CD4-positive, CD25-positive, alpha-beta regulatory T cell (primary cell): Measurements from ENCODE around the gene BCL6B. TPM values are rescaled to one million over a fixed set of nuclear protein-coding genes. Genes with fewer than 3 reads are reported as not detected.

Experiments
- ATAC-seq, 2 donors: fragments of 150-1000 bp; cut with Tn5 transposase; one replicate each; pipeline ENCODE4 v1.10.0; 2021; ENCODE audit warnings: low read depth in 2 of 2, moderate number of reproducible peaks in 2 of 2, moderate library complexity in 1 of 2
- DNase-seq, 3 donors: peaks; one replicate each; pipeline versions ENCODE4 v3.0.0 to v3.0.0-alpha.2; 2012 to 2022; ENCODE audit warnings: mixed read lengths in 1 of 3
- H3K27ac ChIP-seq: one replicate; pipeline ENCODE4 v1.7.0; 2013; ENCODE audit warnings: mild to moderate bottlenecking, low read length; ENCODE audit not compliant: insufficient read depth, poor library complexity, severe bottlenecking
- H3K27me3 ChIP-seq: one replicate; pipeline ENCODE4 v1.7.0; 2013; ENCODE audit warnings: low read length; ENCODE audit not compliant: control insufficient read depth, insufficient read depth
- H3K36me3 ChIP-seq: one replicate; pipeline ENCODE4 v1.7.0; 2013; ENCODE audit warnings: mild to moderate bottlenecking, low read length, moderate library complexity; ENCODE audit not compliant: control insufficient read depth, insufficient read depth
- H3K4me1 ChIP-seq: 2 replicates; pipeline ENCODE4 v1.7.0; 2013; ENCODE audit warnings: mild to moderate bottlenecking, low read length; ENCODE audit not compliant: insufficient read depth, control insufficient read depth, poor library complexity, severe bottlenecking
- H3K4me3 ChIP-seq: one replicate; pipeline ENCODE4 v1.7.0; 2013; ENCODE audit warnings: low read depth, mild to moderate bottlenecking, low read length, moderate library complexity
- H3K9me3 ChIP-seq, 2 experiments: 1 replicate in 1 of 2; 2 replicates in 1 of 2; pipeline ENCODE4 v1.7.0; 2013; ENCODE audit warnings: low read length in 2 of 2, mild to moderate bottlenecking in 1 of 2, moderate library complexity in 1 of 2; ENCODE audit not compliant: control insufficient read depth in 2 of 2
- H3K27ac Mint-ChIP-seq, 3 donors: one replicate each; pipeline ENCODE4 v1.8.0; 2020 to 2022; ENCODE audit warnings: mild to moderate bottlenecking in 3 of 3, mixed read lengths in 3 of 3, moderate library complexity in 2 of 3
- H3K27me3 Mint-ChIP-seq: one replicate; pipeline ENCODE4 v1.8.0; 2022; ENCODE audit warnings: mild to moderate bottlenecking, mixed read lengths
- H3K36me3 Mint-ChIP-seq: one replicate; pipeline ENCODE4 v1.8.0; 2020; ENCODE audit warnings: mixed read lengths
- H3K4me1 Mint-ChIP-seq, 4 donors: one replicate each; pipeline ENCODE4 v1.8.0; 2020 to 2022; ENCODE audit warnings: mixed read lengths in 4 of 4, mild to moderate bottlenecking in 1 of 4
- H3K4me3 Mint-ChIP-seq, 4 donors: one replicate each; pipeline ENCODE4 v1.8.0; 2020 to 2022; ENCODE audit warnings: mild to moderate bottlenecking in 4 of 4, mixed read lengths in 4 of 4, moderate library complexity in 3 of 4
- H3K9me3 Mint-ChIP-seq, 7 donors: one replicate each; pipeline ENCODE4 v1.8.0; 2020 to 2022; ENCODE audit warnings: mixed read lengths in 7 of 7, mild to moderate bottlenecking in 3 of 7, moderate library complexity in 2 of 7
- polyA plus RNA-seq, 4 donors: library from polyadenylated mRNA; unstranded; fragments of 300-500 nt; fragmentation: Illumina TruSeq; gene quantifications; one replicate each; pipeline ENCODE4 v1.2.3, GENCODE V29; 2021
- total RNA-seq: library from RNA; stranded (reverse); gene quantifications from one replicate; pipeline ENCODE4 v1.2.3, GENCODE V29; 2022

The BCL6B gene
- total and polyA plus RNA-seq, 5 donors from 2014 or later: 0.42 TPM; not detected in 4

DNA sequence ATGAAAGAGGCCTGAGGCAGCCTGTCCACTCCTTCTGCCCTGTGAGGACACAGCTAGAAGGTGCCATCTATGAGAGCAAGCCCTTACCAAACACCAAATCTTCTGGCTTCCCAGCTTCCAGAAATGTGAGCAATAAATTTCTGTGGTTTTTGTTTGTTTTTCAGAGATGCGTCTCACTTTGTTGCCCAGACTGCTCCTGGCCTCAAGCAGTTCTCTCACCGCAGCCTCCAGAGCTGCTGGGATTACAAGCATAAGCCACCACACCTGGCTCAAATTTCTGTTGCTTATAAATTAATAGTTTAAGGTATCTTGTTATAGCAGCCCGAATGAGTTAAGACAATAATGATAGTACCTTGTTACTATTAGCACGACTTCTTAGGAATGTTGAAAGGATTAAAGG lies 33.5 kb downstream of the BCL6B start:
- DNase-seq (no peak), ATAC-seq (no peak)
- no peaks in the 10 kb centered on the region for H3K36me3 Mint-ChIP-seq
- H3K27ac ChIP-seq: no peak overlapping the region
- no peak overlapping the region for H3K4me3 Mint-ChIP-seq
- H3K27ac Mint-ChIP-seq: no peak overlapping the region
- no peaks in the 10 kb centered on the region for H3K4me1 ChIP-seq
- no peaks in the 10 kb centered on the region for H3K9me3 ChIP-seq
- H3K4me3 ChIP-seq: no peak overlapping the region
- peaks cover 13% of the 10 kb centered on the region for H3K27me3 Mint-ChIP-seq
- no peaks in the 10 kb centered on the region for H3K9me3 Mint-ChIP-seq
- no peaks in the 10 kb centered on the region for H3K36me3 ChIP-seq
- no peaks in the 10 kb centered on the region for H3K27me3 ChIP-seq
- H3K4me1 Mint-ChIP-seq: peaks cover 0 to 5% (median 2%) of the 10 kb centered on the region in 4 donors

DNA sequence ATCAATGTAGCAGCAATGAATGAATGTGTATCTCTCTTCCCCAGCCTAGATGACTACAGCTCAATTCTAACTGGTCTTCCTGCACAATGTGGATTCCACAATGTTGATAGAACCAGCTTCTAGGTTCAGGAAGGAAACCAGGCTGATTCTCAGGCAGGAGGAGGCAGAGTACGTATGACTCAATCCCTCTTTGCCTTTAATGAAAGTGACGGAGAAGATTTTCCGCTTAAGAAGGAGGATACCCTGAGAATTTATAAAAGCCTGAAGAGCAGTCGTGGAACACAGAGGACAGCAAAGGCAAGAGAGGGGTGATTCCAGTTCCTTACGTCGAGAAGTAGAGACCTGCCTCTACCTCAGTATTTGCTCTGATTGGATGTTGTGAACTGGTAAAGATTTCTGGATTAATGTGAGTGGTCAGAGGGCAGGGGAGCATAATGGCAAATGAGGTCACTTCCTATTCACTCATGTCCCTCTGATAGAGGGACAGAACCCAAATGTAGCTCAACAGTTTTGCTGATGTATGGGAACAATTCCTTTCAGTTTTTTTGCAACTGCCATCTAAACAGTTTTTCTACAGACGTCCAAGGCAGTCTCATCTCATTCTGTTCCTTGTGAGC lies 36.1 kb downstream of the BCL6B start:
- Mint-ChIP-seq H3K27me3 (peaks cover 20% of the 10 kb centered on the region), H3K9me3 (peaks cover 0 to 2% (median 0%) of the 10 kb centered on the region in 7 donors), H3K27ac (peak overlapping the region in 1 of 3 donors; percentile 30), H3K36me3 (no peaks in the 10 kb centered on the region), H3K4me1 (peaks cover 0 to 3% (median 0%) of the 10 kb centered on the region in 4 donors), H3K4me3 (no peak overlapping the region)
- Histone ChIP-seq H3K36me3 (no peaks in the 10 kb centered on the region), H3K4me3 (no peak overlapping the region), H3K9me3 (no peaks in the 10 kb centered on the region), H3K27ac (no peak overlapping the region), H3K27me3 (no peaks in the 10 kb centered on the region), H3K4me1 (no peaks in the 10 kb centered on the region)
- ATAC-seq (no peak), DNase-seq (no peak)

DNA sequence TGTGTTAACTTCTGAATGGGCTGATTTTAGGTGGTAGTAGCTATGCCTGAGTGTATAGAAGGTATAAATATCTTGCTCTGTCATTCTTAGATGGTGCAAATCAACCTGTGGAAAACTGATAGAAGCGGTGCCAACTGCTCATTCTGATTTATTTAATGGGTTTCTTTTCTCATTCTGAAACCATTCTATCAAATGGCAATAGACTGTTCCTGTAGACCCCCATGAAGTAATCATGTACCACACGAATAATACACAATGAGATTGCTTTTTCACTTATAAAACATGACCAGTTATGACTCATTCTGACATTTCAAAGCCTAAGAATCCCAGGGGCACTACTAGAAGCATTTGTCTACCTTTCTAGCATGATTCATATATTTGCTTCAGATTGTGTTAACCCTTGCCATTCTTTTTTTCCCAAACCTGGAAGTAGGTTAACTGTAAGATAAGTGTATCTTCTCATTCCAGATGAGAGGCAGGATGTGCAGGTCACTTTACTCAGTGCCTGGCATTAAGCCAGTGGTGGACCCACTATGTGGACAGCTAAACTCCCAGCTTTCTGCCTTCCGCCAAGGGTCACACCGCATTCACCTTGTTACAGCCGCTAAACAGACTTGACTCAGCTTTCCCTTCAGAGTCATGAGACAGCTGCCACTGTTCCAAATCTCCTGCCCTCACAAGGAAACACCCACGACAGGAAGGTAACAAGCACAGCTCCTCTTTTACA lies 37.5 kb downstream of the BCL6B start:
- H3K4me1 Mint-ChIP-seq: peaks cover 0 to 3% (median 0%) of the 10 kb centered on the region in 4 donors
- no peak overlapping the region for H3K27ac Mint-ChIP-seq
- Histone ChIP-seq H3K27me3 (no peaks in the 10 kb centered on the region), H3K27ac (no peak overlapping the region), H3K9me3 (no peaks in the 10 kb centered on the region), H3K4me1 (no peaks in the 10 kb centered on the region), H3K36me3 (no peaks in the 10 kb centered on the region), H3K4me3 (no peak overlapping the region)
- peaks cover 24% of the 10 kb centered on the region for H3K27me3 Mint-ChIP-seq
- peaks cover 0 to 2% (median 0%) of the 10 kb centered on the region in 7 donors for H3K9me3 Mint-ChIP-seq
- no peak overlapping the region for H3K4me3 Mint-ChIP-seq
- DNase-seq: no peak
- no peaks in the 10 kb centered on the region for H3K36me3 Mint-ChIP-seq
- no peak for ATAC-seq

DNA sequence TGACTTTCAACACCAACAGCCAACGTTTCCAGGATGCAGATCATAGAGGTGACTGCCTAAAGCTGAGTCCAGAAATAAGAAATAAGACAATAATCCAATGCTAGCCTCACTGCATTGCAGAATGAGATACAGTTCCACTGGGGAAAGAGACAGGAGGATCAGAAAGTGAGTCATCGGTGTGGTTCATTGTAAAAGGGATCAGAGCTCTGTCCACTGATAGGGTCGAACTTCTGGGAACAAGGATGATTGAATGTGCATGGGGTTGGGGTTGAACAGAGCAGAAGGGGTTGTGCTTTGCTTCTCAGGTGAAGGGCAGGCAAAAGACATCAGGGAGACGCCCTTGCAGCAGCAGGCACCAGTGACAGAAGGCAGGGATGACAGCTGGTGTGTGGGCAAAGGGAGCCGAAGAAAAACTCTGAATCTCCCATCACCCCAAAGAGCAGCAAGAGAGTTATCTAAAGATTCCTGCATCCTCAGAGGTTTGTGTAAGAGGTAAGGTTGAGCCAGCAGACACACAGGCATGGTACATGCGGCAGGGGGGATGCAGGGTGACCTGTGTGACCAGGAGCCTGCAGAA lies 40.8 kb downstream of the BCL6B start:
- H3K27me3 Mint-ChIP-seq: peaks cover 36% of the 10 kb centered on the region
- H3K4me3 Mint-ChIP-seq: no peak overlapping the region
- H3K36me3 Mint-ChIP-seq: no peaks in the 10 kb centered on the region
- H3K27me3 ChIP-seq: no peaks in the 10 kb centered on the region
- H3K27ac Mint-ChIP-seq: no peak overlapping the region
- DNase-seq (no peak), ATAC-seq (no peak)
- H3K36me3 ChIP-seq: no peaks in the 10 kb centered on the region
- H3K4me3 ChIP-seq: no peak overlapping the region
- peaks cover 0 to 15% (median 6%) of the 10 kb centered on the region in 7 donors for H3K9me3 Mint-ChIP-seq
- no peak overlapping the region for H3K27ac ChIP-seq
- peaks cover 0 to 3% (median 0%) of the 10 kb centered on the region in 4 donors for H3K4me1 Mint-ChIP-seq
- no peaks in the 10 kb centered on the region for H3K4me1 ChIP-seq
- peaks cover 3 to 10% of the 10 kb centered on the region in 2 experiments for H3K9me3 ChIP-seq

DNA sequence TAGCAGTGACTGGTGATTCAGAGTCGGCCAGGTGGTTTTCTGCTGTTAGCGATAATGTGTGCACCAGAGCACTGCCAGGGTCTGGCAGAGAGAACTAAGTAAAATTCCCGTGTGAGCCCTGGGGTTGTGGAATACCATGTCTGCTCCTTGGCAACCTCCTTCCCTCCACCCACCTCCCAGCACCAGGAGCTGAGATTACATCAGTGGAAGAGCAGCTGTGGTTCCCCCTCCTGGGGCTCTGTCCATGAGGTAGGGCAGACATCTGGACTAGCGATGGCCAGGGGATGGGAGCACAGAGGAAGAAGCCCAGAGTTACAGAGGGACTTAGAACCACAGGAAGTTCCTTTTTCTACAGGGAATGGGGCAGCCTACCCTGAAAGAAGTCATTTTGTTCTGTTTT lies 41.4 kb downstream of the BCL6B start:
- Mint-ChIP-seq H3K27ac (no peak overlapping the region), H3K36me3 (no peaks in the 10 kb centered on the region), H3K9me3 (peaks cover 0 to 21% (median 10%) of the 10 kb centered on the region in 7 donors), H3K4me3 (no peak overlapping the region), H3K27me3 (peaks cover 40% of the 10 kb centered on the region), H3K4me1 (peaks cover 0 to 3% (median 0%) of the 10 kb centered on the region in 4 donors)
- DNase-seq (no peak), ATAC-seq (no peak)
- Histone ChIP-seq H3K27ac (no peak overlapping the region), H3K27me3 (no peaks in the 10 kb centered on the region), H3K4me1 (no peaks in the 10 kb centered on the region), H3K4me3 (no peak overlapping the region), H3K9me3 (peaks cover 7 to 13% of the 10 kb centered on the region in 2 experiments), H3K36me3 (no peaks in the 10 kb centered on the region)

DNA sequence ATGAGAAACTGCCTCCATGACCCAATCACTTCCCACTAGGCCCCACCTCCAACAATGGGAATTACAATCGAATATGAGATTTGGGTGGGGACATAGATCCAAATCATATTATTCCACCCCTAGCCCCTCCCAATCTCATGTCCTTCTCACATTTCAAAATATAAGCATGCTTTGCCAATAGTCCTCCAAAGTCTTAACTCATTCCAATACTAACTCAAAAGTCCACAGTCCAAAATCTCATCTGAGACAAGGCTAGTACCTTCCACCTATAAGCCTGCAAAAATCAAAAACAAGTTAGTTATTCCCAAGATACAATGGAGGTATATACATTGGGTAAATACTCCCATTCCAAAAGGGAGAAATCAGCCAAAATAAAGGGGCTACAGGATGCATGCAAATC lies 44.3 kb downstream of the BCL6B start:
- H3K27me3 Mint-ChIP-seq: peaks cover 31% of the 10 kb centered on the region
- ATAC-seq: no peak
- no peaks in the 10 kb centered on the region for H3K4me1 Mint-ChIP-seq

DNA sequence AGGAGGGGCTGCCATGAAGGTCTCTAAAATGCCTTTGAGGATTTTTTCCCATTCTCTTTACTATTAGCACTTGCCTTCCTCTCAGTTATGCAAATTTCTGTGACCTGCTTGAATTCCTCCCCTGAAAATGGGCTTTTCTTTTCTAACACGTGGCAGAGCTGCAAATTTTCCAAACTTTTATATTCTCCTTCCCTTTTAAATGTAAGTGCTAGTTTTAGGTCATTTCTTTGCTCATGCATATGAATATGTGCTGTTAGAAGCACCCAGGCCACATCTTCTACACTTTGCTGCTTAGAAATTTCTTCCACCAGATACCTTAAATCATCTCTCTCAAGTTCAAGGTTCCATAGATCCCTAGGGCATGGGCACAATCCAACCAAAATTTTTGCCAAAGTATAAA lies 45.4 kb downstream of the BCL6B start:
- Histone ChIP-seq H3K4me3 (no peak overlapping the region), H3K4me1 (no peaks in the 10 kb centered on the region), H3K27ac (no peak overlapping the region), H3K27me3 (no peaks in the 10 kb centered on the region), H3K9me3 (peaks cover 7 to 13% of the 10 kb centered on the region in 2 experiments), H3K36me3 (no peaks in the 10 kb centered on the region)
- DNase-seq (no peak), ATAC-seq (no peak)
- no peaks in the 10 kb centered on the region for H3K36me3 Mint-ChIP-seq
- no peaks in the 10 kb centered on the region for H3K4me1 Mint-ChIP-seq
- H3K9me3 Mint-ChIP-seq: peaks cover 0 to 22% (median 10%) of the 10 kb centered on the region in 7 donors
- no peak overlapping the region for H3K27ac Mint-ChIP-seq
- no peak overlapping the region for H3K4me3 Mint-ChIP-seq
- peaks cover 26% of the 10 kb centered on the region for H3K27me3 Mint-ChIP-seq

More for the DNA sequence above, 44.3 kb downstream of the BCL6B start:
- no peak for DNase-seq
- Histone ChIP-seq H3K27me3 (no peaks in the 10 kb centered on the region), H3K4me3 (no peak overlapping the region), H3K4me1 (no peaks in the 10 kb centered on the region), H3K36me3 (no peaks in the 10 kb centered on the region), H3K9me3 (peaks cover 7 to 13% of the 10 kb centered on the region in 2 experiments), H3K27ac (no peak overlapping the region)
- peaks cover 0 to 22% (median 10%) of the 10 kb centered on the region in 7 donors for H3K9me3 Mint-ChIP-seq
- H3K27ac Mint-ChIP-seq: peak overlapping the region in 1 of 3 donors; percentile 41
- no peaks in the 10 kb centered on the region for H3K36me3 Mint-ChIP-seq
- no peak overlapping the region for H3K4me3 Mint-ChIP-seq
